HepG2 (cell line): ENCODE results near the gene IQCN. TPM values are rescaled to one million over a fixed set of nuclear protein-coding genes. Genes with fewer than 3 reads are reported as not detected.

Experiments used
- ARNTL ChIP-seq: sonication (generic); formaldehyde crosslinking; IDR thresholded peaks from 2 replicates; pipeline ENCODE4 v1.4.0; 2020; ENCODE audit warnings: mild to moderate bottlenecking, missing genetic modification reagents
- ATF5 ChIP-seq: sonication (generic); formaldehyde crosslinking; IDR thresholded peaks from 2 replicates; pipeline ENCODE4 v1.4.0; 2020; ENCODE audit warnings: mild to moderate bottlenecking, low read depth, missing genetic modification reagents
- CREBL2 ChIP-seq: sonication (generic); formaldehyde crosslinking; IDR thresholded peaks from 2 replicates; pipeline ENCODE4 v1.8.1; 2023; ENCODE audit warnings: missing genetic modification reagents, mild to moderate bottlenecking, borderline replicate concordance
- ETV6 ChIP-seq: sonication (generic); formaldehyde crosslinking; conservative IDR thresholded peaks from 2 replicates; pipeline ENCODE4 v1.4.0; 2020; ENCODE audit warnings: missing genetic modification reagents
- FIP1L1 ChIP-seq: fragments of 200-400 bp; formaldehyde crosslinking; IDR thresholded peaks from 2 replicates; pipeline ENCODE4 v1.6.1; 2018; ENCODE audit warnings: low read depth, mild to moderate bottlenecking, low read length, moderate library complexity, borderline replicate concordance; ENCODE audit not compliant: insufficient read depth
- FOXP4 ChIP-seq: sonication (generic); formaldehyde crosslinking; IDR thresholded peaks from 2 replicates; pipeline ENCODE4 v1.4.0; 2020; ENCODE audit warnings: missing genetic modification reagents
- GLI4 ChIP-seq: sonication (generic); formaldehyde crosslinking; IDR thresholded peaks from 2 replicates; pipeline ENCODE4 v1.5.1; 2020; ENCODE audit warnings: missing genetic modification reagents, mild to moderate bottlenecking, moderate library complexity, borderline replicate concordance
- HHEX ChIP-seq: IDR thresholded peaks from 2 replicates; pipeline ENCODE4 v1.6.1; 2016; ENCODE audit warnings: control low read depth
- MZF1 ChIP-seq: sonication (generic); formaldehyde crosslinking; IDR thresholded peaks from 2 replicates; pipeline ENCODE4 v1.8.1; 2023; ENCODE audit warnings: mild to moderate bottlenecking, missing genetic modification reagents, borderline replicate concordance
- PRPF4 ChIP-seq: fragments of 200-400 bp; formaldehyde crosslinking; IDR thresholded peaks from 2 replicates; pipeline ENCODE4 v1.6.1; 2016; ENCODE audit warnings: low read length, low read depth; ENCODE audit not compliant: poor library complexity, severe bottlenecking
- RXRB ChIP-seq: IDR thresholded peaks from 2 replicates; pipeline ENCODE4 v1.6.1; 2016; ENCODE audit warnings: borderline replicate concordance, missing genetic modification reagents, missing compliant biosample characterization
- SMAD9 ChIP-seq: sonication (generic); formaldehyde crosslinking; IDR thresholded peaks from 2 replicates; pipeline ENCODE4 v1.5.1; 2020; ENCODE audit warnings: mild to moderate bottlenecking, missing genetic modification reagents
- SNRNP70 ChIP-seq: fragments of 200-400 bp; formaldehyde crosslinking; IDR thresholded peaks from 2 replicates; pipeline ENCODE4 v1.6.1; 2017; ENCODE audit warnings: mild to moderate bottlenecking, low read depth, low read length, moderate library complexity
- ZBTB21 ChIP-seq: sonication (generic); formaldehyde crosslinking; IDR thresholded peaks from 2 replicates; pipeline ENCODE4 v1.4.0; 2020; ENCODE audit warnings: missing genetic modification reagents
- ZMYM4 ChIP-seq: sonication (generic); formaldehyde crosslinking; IDR thresholded peaks from 2 replicates; pipeline ENCODE4 v1.8.1; 2023; ENCODE audit warnings: mild to moderate bottlenecking, missing genetic modification reagents
- ZNF503 ChIP-seq: sonication (generic); formaldehyde crosslinking; IDR thresholded peaks from 2 replicates; pipeline ENCODE4 v1.4.0; 2020; ENCODE audit warnings: missing genetic modification reagents
- ZNF564 ChIP-seq: sonication (generic); formaldehyde crosslinking; IDR thresholded peaks from 2 replicates; pipeline ENCODE4 v1.8.1; 2023; ENCODE audit warnings: mild to moderate bottlenecking, missing genetic modification reagents
- ZNF614 ChIP-seq: IDR thresholded peaks from 2 replicates; pipeline ENCODE4 v1.6.1; 2018; ENCODE audit warnings: missing biosample characterization, missing genetic modification reagents, inconsistent platforms, borderline replicate concordance
- ZNF639 ChIP-seq: conservative IDR thresholded peaks from 2 replicates; pipeline ENCODE4 v1.6.1; 2018; ENCODE audit warnings: missing genetic modification reagents
- ZNF644 ChIP-seq: IDR thresholded peaks from 2 replicates; pipeline ENCODE4 v1.6.1; 2016; ENCODE audit warnings: low read depth
- ZNF720 ChIP-seq: sonication (generic); formaldehyde crosslinking; IDR thresholded peaks from 2 replicates; pipeline ENCODE4 v1.4.0; 2020; ENCODE audit warnings: missing genetic modification reagents
- ZNF776 ChIP-seq: sonication (generic); formaldehyde crosslinking; IDR thresholded peaks from 2 replicates; pipeline ENCODE4 v1.4.0; 2020; ENCODE audit warnings: mild to moderate bottlenecking, missing genetic modification reagents
- ZSCAN5A ChIP-seq: sonication (generic); formaldehyde crosslinking; IDR thresholded peaks from 2 replicates; pipeline ENCODE4 v1.8.0; 2022; ENCODE audit warnings: mild to moderate bottlenecking, missing genetic modification reagents, borderline replicate concordance
- polyA plus RNA-seq, 8 experiments: library from polyadenylated mRNA; depleted of rRNA in 3 of 8; stranded (reverse) in 7 of 8; unstranded in 1 of 8; fragments of >200 nt; fragmentation: Illumina TruSeq in 4 of 8; extraction: Trizol in 4 of 8; gene quantifications; 2 replicates each; pipeline versions ENCODE4 v1.2.1 to v1.2.3, GENCODE V29; 2011 to 2016; ENCODE audit warnings: low read depth in 4 of 8, missing spikeins in 1 of 8, mixed read lengths in 1 of 8; ENCODE audit not compliant: insufficient read depth in 1 of 8
- total RNA-seq, 5 experiments: library from RNA; depleted of rRNA; stranded (reverse); fragments of >200 nt; fragmentation: Illumina TruSeq; extraction: Trizol; gene quantifications; 2 replicates each; pipeline ENCODE4 v1.2.3, GENCODE V29; 2016; ENCODE audit warnings: low read depth in 1 of 5

Gene IQCN
- total and polyA plus RNA-seq, 2 of the 13 experiments (the other 11 are each of a cell fraction or from before 2014, with no cell fraction given) = 0.04 to 0.18 TPM

GRCh38 chr19:18223860-18224524 is 50.3 kb downstream of the IQCN start (continued):
- no peak for TF ChIP-seq SNRNP70
- no peak for TF ChIP-seq HHEX (CRISPR knock-in tag)
- no peak for TF ChIP-seq PRPF4
- no peak for TF ChIP-seq ZNF639 (CRISPR knock-in tag)
- peak; percentile 24; the same call in 1 of the 2 replicates for TF ChIP-seq FOXP4 (CRISPR knock-in tag)
- no peak for TF ChIP-seq ZBTB21
- TF ChIP-seq ZNF503 (CRISPR knock-in tag) = no peak
- TF ChIP-seq MZF1 (CRISPR knock-in tag) = no peak
- no peak for TF ChIP-seq ZNF644 (CRISPR knock-in tag)
- no peak for TF ChIP-seq ARNTL (CRISPR knock-in tag)
- no peak for TF ChIP-seq SMAD9 (CRISPR knock-in tag)
- TF ChIP-seq ZNF720 (CRISPR knock-in tag) = no peak
- no peak; the same call in 1 of the 2 replicates for TF ChIP-seq ZNF614 (CRISPR knock-in tag)
- TF ChIP-seq ETV6 (CRISPR knock-in tag) = no peak
- no peak for TF ChIP-seq FIP1L1
- no peak for TF ChIP-seq ZNF564 (CRISPR knock-in tag)
- TF ChIP-seq ZSCAN5A (CRISPR knock-in tag) = peak; percentile 43; the same call in 1 of the 2 replicates
- no peak; the same call in 1 of the 2 replicates for TF ChIP-seq CREBL2 (CRISPR knock-in tag)
- no peak for TF ChIP-seq GLI4 (CRISPR knock-in tag)
- TF ChIP-seq RXRB (CRISPR knock-in tag) = peak; percentile 37
- no peak for TF ChIP-seq ZMYM4 (CRISPR knock-in tag)
- TF ChIP-seq ZNF776 (CRISPR knock-in tag) = no peak
- 0 out of 2 replicates have a peak, but pooled peaks have one; percentile 8 for TF ChIP-seq ATF5 (CRISPR knock-in tag)
